Measurements from ENCODE around the gene WDR70. TPM values are rescaled to one million over a fixed set of nuclear protein-coding genes. Genes with fewer than 3 reads are reported as not detected.

The WDR70 gene
- total RNA-seq, 2 donors from 2014 or later, result 18.0 to 25.3 TPM

GRCh38 chr5:37725185-37725584, 346.1 kb downstream of the WDR70 start:
- Histone ChIP-seq H3K4me1 (ENCODE audit: control insufficient read depth in 1 of 2, low read depth in 2 of 2) (no peaks in the 10 kb centered on the region), H3K36me3 (peaks cover 3% of the 10 kb centered on the region), H3K27me3 (replicated peaks; ENCODE audit: insufficient read depth) (no peaks in the 10 kb centered on the region), H3K9me3 (no peaks in the 10 kb centered on the region), H3K27ac (no peak overlapping the region), H3K4me3 (no peak overlapping the region)
- TF ChIP-seq CTCF (IDR thresholded peaks at IDR 0.05), result no peak
- ATAC-seq (ENCODE audit: insufficient number of reproducible peaks, low FRiP score, low read depth) (no peak), DNase-seq (ENCODE audit: low spot score) (no peak)

- H3K27me3 ChIP-seq (replicated peaks; ENCODE audit: insufficient read depth), result no peaks in the 10 kb centered on the region
- peaks cover 3% of the 10 kb centered on the region for H3K36me3 ChIP-seq
- no peaks in the 10 kb centered on the region for H3K9me3 ChIP-seq
- H3K4me3 ChIP-seq, result no peak overlapping the region
- no peak for ATAC-seq (ENCODE audit: insufficient number of reproducible peaks, low FRiP score, low read depth)
- TF ChIP-seq CTCF (IDR thresholded peaks at IDR 0.05), result no peak
- DNase-seq (ENCODE audit: low spot score), result no peak
- H3K27ac ChIP-seq, result no peak overlapping the region
- no peaks in the 10 kb centered on the region for H3K4me1 ChIP-seq (ENCODE audit: control insufficient read depth in 1 of 2, low read depth in 2 of 2)
These were observed 348.1 kb downstream of the WDR70 start for GRCh38 chr5:37727238-37727637.

DNA sequence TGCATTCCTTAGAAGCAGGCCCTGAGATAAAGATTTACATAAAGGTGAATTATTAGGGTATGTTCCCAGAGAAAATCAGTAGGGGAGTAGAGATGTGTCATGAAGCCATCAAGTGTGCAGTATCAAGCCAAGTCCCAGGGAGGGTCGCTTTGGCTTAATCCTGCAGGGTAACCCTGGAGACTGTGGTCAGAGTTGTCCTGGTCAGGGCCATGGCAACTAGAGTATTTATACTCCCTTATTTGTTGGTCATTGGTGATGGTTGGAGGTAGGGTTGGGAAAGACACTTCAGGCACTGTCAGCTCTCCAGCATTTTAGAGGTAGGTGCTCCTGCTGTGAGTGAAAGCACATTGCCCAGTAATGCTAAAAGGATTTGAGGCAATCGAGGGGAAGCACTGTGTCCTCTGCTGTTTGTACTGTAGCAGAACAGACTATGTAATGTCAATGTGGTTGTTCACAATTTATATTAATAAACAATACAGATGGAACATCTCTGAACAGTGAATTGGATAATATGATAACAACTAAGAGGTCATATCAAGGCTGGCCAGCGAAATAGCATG, 351.9 kb downstream of the WDR70 start:
- Histone ChIP-seq H3K4me1 (ENCODE audit: control insufficient read depth in 1 of 2, low read depth in 2 of 2) (no peaks in the 10 kb centered on the region), H3K9me3 (no peaks in the 10 kb centered on the region), H3K36me3 (peaks cover 5% of the 10 kb centered on the region), H3K27me3 (replicated peaks; ENCODE audit: insufficient read depth) (no peaks in the 10 kb centered on the region), H3K27ac (no peak overlapping the region), H3K4me3 (no peak overlapping the region)
- TF ChIP-seq CTCF (IDR thresholded peaks at IDR 0.05), result no peak
- no peak for DNase-seq (ENCODE audit: low spot score)
- no peak for ATAC-seq (ENCODE audit: insufficient number of reproducible peaks, low FRiP score, low read depth)

DNA sequence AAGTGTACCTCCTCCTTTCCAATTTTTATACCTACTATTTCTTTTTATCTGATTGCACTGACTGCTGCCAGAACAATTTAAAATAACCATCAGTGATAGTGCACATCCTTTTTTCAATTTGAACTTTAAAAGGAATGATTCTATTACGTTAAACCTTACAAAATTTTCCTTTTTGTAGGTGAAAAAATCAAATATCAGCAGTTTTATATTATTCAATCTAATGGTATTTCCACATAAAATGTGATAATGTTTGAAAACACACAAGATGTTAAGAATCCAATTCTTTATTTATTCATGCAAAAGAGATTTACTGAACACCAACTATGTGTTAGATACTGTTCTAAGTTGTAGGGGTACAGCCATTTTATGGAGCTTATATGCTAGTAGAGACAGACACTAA, 355.0 kb downstream of the WDR70 start:
- H3K4me1 ChIP-seq (ENCODE audit: control insufficient read depth in 1 of 2, low read depth in 2 of 2), result peaks cover 0 to 12% of the 10 kb centered on the region in 2 donors
- no peaks in the 10 kb centered on the region for H3K9me3 ChIP-seq
- DNase-seq (ENCODE audit: low spot score) (no peak), ATAC-seq (ENCODE audit: insufficient number of reproducible peaks, low FRiP score, low read depth) (no peak)
- H3K27ac ChIP-seq, result no peak overlapping the region
- no peak overlapping the region for H3K4me3 ChIP-seq
- no peaks in the 10 kb centered on the region for H3K27me3 ChIP-seq (replicated peaks; ENCODE audit: insufficient read depth)
- H3K36me3 ChIP-seq, result peaks cover 3% of the 10 kb centered on the region
- no peak for TF ChIP-seq CTCF (IDR thresholded peaks at IDR 0.05)

- ATAC-seq (ENCODE audit: insufficient number of reproducible peaks, low FRiP score, low read depth) (no peak), DNase-seq (ENCODE audit: low spot score) (no peak)
- no peaks in the 10 kb centered on the region for H3K27me3 ChIP-seq (replicated peaks; ENCODE audit: insufficient read depth)
- H3K9me3 ChIP-seq, result no peaks in the 10 kb centered on the region
- no peak for TF ChIP-seq CTCF (IDR thresholded peaks at IDR 0.05)
- no peak overlapping the region for H3K27ac ChIP-seq
- H3K4me3 ChIP-seq, result no peak overlapping the region
- H3K4me1 ChIP-seq (ENCODE audit: control insufficient read depth in 1 of 2, low read depth in 2 of 2), result peaks cover 4 to 25% of the 10 kb centered on the region in 2 donors
- H3K36me3 ChIP-seq, result peaks cover 3% of the 10 kb centered on the region
These were observed 356.7 kb downstream of the WDR70 start for GRCh38 chr5:37735649-37736347.

All from thoracic aorta (tissue), 2 donors.